Subcutaneous abdominal adipose tissue (tissue), 5 donors: ENCODE measurements around the gene AHI1.

Source experiments
- H3K27ac ChIP-seq: one replicate; pipeline ENCODE4 v1.7.0; 2013; ENCODE audit warnings: low read depth, mild to moderate bottlenecking, inconsistent platforms, low read length, moderate library complexity
- H3K27me3 ChIP-seq, 5 donors: one replicate each; pipeline ENCODE4 v1.7.0; 2013; ENCODE audit warnings: low read length in 5 of 5, inconsistent platforms in 1 of 5; ENCODE audit not compliant: control insufficient read depth in 5 of 5, insufficient read depth in 4 of 5
- H3K36me3 ChIP-seq, 5 donors: one replicate each; pipeline ENCODE4 v1.7.0; 2013; ENCODE audit warnings: low read length in 5 of 5; ENCODE audit not compliant: control insufficient read depth in 5 of 5, insufficient read depth in 5 of 5
- H3K4me1 ChIP-seq, 5 donors: one replicate each; pipeline ENCODE4 v1.7.0; 2013; ENCODE audit warnings: low read length in 5 of 5, mild to moderate bottlenecking in 3 of 5, moderate library complexity in 1 of 5; ENCODE audit not compliant: control insufficient read depth in 5 of 5, insufficient read depth in 5 of 5
- H3K4me3 ChIP-seq, 5 donors: one replicate each; pipeline ENCODE4 v1.7.0; 2013; ENCODE audit warnings: low read length in 5 of 5, low read depth in 1 of 5
- H3K9ac ChIP-seq, 5 donors: one replicate each; pipeline ENCODE4 v1.7.0; 2013; ENCODE audit warnings: low read length in 5 of 5, mild to moderate bottlenecking in 4 of 5, moderate library complexity in 3 of 5
- H3K9me3 ChIP-seq, 5 donors: one replicate each; pipeline ENCODE4 v1.7.0; 2013; ENCODE audit warnings: low read length in 5 of 5; ENCODE audit not compliant: control insufficient read depth in 5 of 5
- donor health status: healthy.
- donor health status: healthy.
- donor health status: healthy.
- donor health status: healthy.
- donor health status: healthy.

Gene AHI1

GRCh38 chr6:135410856-135411255, 86.7 kb downstream of the AHI1 start:
- Histone ChIP-seq H3K9ac (no peak overlapping the region), H3K36me3 (peaks cover 7 to 15% (median 12%) of the 10 kb centered on the region in 5 donors), H3K4me3 (no peak overlapping the region), H3K27me3 (no peaks in the 10 kb centered on the region), H3K27ac (no peak overlapping the region), H3K9me3 (no peaks in the 10 kb centered on the region), H3K4me1 (no peaks in the 10 kb centered on the region)

DNA sequence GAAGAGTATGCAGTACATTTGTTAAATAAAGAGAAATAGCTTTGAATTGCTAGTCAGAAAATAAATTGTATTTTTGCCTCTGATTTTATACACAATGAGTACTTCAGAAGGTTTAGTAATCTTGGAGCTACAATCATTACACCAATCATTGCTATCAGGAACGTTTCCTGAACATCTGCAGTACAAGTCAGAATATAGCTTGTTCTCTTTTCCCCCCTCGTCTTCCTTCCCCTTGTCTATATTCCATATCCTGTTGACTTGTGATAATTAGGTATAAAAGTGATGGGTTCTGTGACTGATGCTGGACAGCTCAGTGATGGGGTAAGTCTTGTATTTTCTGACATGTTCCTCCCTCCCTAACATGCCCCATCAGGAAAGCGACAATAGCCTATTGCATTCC, 94.0 kb downstream of the AHI1 start:
- H3K36me3 ChIP-seq: peaks cover 0 to 20% (median 4%) of the 10 kb centered on the region in 5 donors
- H3K27me3 ChIP-seq: no peaks in the 10 kb centered on the region
- H3K4me3 ChIP-seq: no peak overlapping the region
- peaks cover 0 to 5% (median 0%) of the 10 kb centered on the region in 5 donors for H3K4me1 ChIP-seq
- no peak overlapping the region for H3K9ac ChIP-seq
- no peaks in the 10 kb centered on the region for H3K9me3 ChIP-seq
- H3K27ac ChIP-seq: no peak overlapping the region

- H3K4me3 ChIP-seq: no peak overlapping the region
- peaks cover 0 to 20% (median 4%) of the 10 kb centered on the region in 5 donors for H3K36me3 ChIP-seq
- H3K27me3 ChIP-seq: no peaks in the 10 kb centered on the region
- no peaks in the 10 kb centered on the region for H3K9me3 ChIP-seq
- no peak overlapping the region for H3K9ac ChIP-seq
- H3K4me1 ChIP-seq: peaks cover 0 to 5% (median 0%) of the 10 kb centered on the region in 5 donors
- no peak overlapping the region for H3K27ac ChIP-seq
These were observed 95.2 kb downstream of the AHI1 start for GRCh38 chr6:135402311-135402710.

DNA sequence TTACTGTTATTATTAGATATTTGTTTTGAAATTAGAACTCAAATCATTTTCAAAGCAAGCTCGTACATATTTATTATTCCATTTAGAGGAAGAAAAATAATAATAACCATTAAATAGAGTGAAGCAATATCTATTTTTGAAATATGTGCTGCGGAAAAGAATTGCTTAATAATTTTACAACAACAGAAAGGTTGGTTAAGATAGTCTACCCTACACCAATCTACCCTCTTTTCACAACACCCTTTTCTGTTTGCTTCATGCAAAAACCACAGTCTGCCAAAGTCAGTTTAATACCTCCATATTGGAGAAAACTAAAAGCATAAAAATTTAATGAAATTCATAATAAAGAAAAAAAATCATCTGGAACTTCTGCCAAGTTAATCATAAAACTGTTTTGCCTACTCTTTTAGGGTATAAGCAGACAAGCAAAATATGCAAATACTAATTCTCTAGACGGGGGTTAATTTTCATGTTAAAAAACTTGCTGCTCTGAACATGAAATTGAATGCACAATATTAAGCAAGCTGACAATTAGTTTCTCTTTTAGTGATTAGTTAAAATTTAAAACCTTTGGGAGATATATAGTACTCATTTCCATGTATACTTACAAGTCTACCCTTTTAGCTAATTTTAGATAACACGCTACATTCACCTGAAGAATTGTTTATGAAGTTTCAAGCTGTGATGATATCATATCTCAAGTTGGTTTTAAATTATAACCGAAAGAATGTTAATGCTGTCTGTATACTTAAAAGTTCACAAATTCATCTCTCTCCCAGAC, 100.2 kb downstream of the AHI1 start:
- Histone ChIP-seq H3K27me3 (no peaks in the 10 kb centered on the region), H3K27ac (no peak overlapping the region), H3K4me3 (no peak overlapping the region), H3K9me3 (no peaks in the 10 kb centered on the region), H3K36me3 (peaks cover 0 to 18% (median 0%) of the 10 kb centered on the region in 5 donors), H3K9ac (no peak overlapping the region), H3K4me1 (no peaks in the 10 kb centered on the region)

- H3K27me3 ChIP-seq: no peaks in the 10 kb centered on the region
- H3K9me3 ChIP-seq: no peaks in the 10 kb centered on the region
- no peak overlapping the region for H3K27ac ChIP-seq
- peaks cover 2 to 15% (median 3%) of the 10 kb centered on the region in 5 donors for H3K36me3 ChIP-seq
- no peaks in the 10 kb centered on the region for H3K4me1 ChIP-seq
- H3K4me3 ChIP-seq: no peak overlapping the region
- H3K9ac ChIP-seq: no peak overlapping the region
These were observed 102.4 kb downstream of the AHI1 start for GRCh38 chr6:135395136-135395535.

GRCh38 chr6:135393289-135393688, 104.3 kb downstream of the AHI1 start:
- Histone ChIP-seq H3K36me3 (peaks cover 2 to 15% (median 3%) of the 10 kb centered on the region in 5 donors), H3K9ac (no peak overlapping the region), H3K27ac (no peak overlapping the region), H3K27me3 (no peaks in the 10 kb centered on the region), H3K9me3 (no peaks in the 10 kb centered on the region), H3K4me1 (no peaks in the 10 kb centered on the region), H3K4me3 (no peak overlapping the region)

DNA sequence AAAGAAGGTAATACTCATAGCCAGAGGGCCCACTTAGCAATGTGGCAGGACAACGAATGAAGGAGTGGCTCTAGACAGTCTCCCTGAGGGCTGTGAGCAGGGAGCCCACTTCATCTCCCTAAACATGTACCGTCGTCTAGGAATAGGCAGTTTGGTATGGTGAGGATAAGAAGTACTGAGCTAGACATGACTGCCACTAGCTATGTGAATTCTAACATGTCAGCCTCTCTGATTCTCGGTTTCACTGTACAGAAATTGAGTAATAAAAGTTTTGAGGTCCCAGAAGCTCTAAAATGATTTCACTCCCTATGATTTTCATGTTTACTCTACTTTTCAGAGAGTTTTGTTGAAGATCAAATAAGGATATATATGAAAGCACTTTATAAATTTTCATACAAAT, 107.1 kb downstream of the AHI1 start:
- Histone ChIP-seq H3K36me3 (peaks cover 2 to 15% (median 3%) of the 10 kb centered on the region in 5 donors), H3K27ac (no peak overlapping the region), H3K9me3 (no peaks in the 10 kb centered on the region), H3K27me3 (no peaks in the 10 kb centered on the region), H3K9ac (no peak overlapping the region), H3K4me1 (no peaks in the 10 kb centered on the region), H3K4me3 (no peak overlapping the region)

- Histone ChIP-seq H3K9ac (no peak overlapping the region), H3K27ac (no peak overlapping the region), H3K4me1 (no peaks in the 10 kb centered on the region), H3K4me3 (no peak overlapping the region), H3K27me3 (no peaks in the 10 kb centered on the region), H3K9me3 (no peaks in the 10 kb centered on the region), H3K36me3 (peaks cover 0 to 3% (median 0%) of the 10 kb centered on the region in 5 donors)
These were observed 112.2 kb downstream of the AHI1 start for GRCh38 chr6:135385299-135385698.

DNA sequence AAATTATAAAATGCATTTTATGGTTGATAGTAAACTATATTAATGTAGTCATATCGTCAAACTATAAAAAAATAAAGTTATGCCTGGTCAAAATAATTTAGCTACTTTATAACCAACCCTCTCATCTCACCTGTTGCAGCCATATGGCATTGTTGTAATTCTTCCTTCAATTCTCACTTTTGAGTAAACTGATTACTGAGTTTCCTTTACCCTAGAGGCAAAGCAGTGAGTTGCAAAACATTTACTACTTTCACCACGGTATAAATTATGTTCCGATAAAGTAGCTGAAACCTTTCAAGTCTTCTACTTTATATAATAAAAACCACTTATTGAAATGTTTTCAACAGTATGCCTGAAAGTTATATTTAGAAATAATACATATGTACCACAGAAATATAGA, 113.8 kb downstream of the AHI1 start:
- no peak overlapping the region for H3K9ac ChIP-seq
- H3K9me3 ChIP-seq: no peaks in the 10 kb centered on the region
- no peak overlapping the region for H3K4me3 ChIP-seq
- no peaks in the 10 kb centered on the region for H3K4me1 ChIP-seq
- H3K36me3 ChIP-seq: peaks cover 0 to 3% (median 0%) of the 10 kb centered on the region in 5 donors
- no peaks in the 10 kb centered on the region for H3K27me3 ChIP-seq
- no peak overlapping the region for H3K27ac ChIP-seq

DNA sequence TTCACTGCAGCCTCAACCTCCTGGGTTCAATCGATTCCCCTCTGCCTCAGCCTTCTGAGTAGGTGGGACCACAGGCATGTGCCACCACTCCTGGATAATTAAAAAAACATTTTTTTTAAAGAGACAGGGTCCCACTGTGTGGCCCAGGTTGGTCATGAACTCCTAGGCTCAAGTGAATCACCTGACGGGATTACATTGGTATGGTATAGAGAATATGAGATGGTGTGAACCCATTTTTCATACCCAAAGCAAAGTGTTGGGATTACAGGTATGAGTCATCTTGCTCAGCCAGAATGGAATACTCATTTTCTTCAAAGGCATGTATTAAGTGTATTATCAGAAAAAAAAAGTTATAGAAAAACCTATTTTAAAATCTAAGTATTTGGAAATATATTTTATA, 114.2 kb downstream of the AHI1 start:
- Histone ChIP-seq H3K36me3 (peaks cover 0 to 3% (median 0%) of the 10 kb centered on the region in 5 donors), H3K4me3 (no peak overlapping the region), H3K27ac (no peak overlapping the region), H3K9me3 (no peaks in the 10 kb centered on the region), H3K4me1 (no peaks in the 10 kb centered on the region), H3K9ac (no peak overlapping the region), H3K27me3 (no peaks in the 10 kb centered on the region)
